Fibroblast of the conjunctiva (primary cell): ENCODE measurements around the gene CAB39.
"Not testable (repeated sequence)": the region's sequence is repeated elsewhere in the genome, so short reads cannot be mapped to it uniquely, and the experiment has no call there.

Source experiments
- DNase-seq: peaks from one replicate; pipeline ENCODE4 v3.0.0-alpha.2; 2010; ENCODE audit warnings: low read depth

The CAB39 gene

DNA sequence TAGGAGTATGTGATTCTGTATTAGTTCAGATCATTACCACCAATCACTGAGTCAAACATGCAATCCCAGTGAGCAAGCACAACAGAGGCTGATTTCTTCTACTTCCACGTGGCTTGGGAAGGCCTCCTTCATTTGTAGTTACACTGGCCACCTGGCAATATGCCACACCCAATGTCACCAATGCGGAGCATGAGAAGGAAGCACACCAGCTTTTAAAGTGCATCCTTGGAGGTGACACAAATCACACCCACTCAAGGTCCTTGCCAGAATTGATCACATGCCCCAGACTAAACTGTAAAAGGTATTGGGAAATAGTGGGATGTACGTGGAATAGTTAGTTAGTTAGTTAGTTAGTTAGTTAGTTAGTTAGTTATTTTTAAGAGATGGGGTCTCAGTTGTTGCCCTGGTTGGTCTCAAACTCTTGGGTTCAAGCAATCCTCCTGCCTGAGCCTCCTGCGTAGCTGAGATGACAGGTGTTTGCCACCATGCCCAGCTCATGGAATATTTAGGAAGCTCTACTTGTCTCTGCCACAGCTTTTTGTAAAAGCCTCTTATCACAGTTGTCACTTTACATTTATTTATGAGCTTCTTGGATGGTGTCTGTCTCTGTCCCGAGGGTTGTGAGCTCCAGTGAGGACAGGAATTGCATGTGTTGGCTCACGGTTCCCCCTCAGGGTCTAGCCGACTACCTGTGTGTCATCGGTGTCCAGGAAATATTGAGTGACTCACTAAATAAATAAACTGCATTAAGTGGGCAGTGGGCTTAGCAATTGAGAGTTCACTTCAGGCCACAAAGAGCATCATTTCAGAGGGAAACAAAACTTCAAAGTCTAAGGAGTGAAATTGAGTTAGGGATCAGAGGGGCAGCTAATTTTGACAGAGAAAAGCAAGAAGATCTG, 28.1 kb upstream of the CAB39 start:
- DNase-seq: no peak

DNA sequence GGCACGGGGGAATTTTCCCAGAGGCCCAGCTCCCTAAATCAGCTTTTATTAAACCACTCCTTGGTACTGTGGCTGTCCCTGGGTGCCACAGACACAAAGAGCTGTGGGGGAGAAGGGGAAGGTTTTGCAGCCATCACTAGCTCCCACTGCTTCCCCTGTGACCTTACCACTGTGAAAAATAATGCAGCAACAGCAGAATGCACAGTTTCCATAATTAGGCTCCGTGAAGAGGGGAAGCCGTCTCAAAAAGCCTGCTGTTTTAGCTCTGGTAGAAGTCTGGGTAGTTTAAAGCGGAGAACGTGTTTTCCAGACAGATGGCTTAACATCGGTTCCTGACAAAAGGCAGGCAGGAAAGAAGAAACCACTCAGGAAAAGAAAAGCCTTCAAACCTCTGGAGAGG, 27.5 kb upstream of the CAB39 start:
- no peak for DNase-seq

DNA sequence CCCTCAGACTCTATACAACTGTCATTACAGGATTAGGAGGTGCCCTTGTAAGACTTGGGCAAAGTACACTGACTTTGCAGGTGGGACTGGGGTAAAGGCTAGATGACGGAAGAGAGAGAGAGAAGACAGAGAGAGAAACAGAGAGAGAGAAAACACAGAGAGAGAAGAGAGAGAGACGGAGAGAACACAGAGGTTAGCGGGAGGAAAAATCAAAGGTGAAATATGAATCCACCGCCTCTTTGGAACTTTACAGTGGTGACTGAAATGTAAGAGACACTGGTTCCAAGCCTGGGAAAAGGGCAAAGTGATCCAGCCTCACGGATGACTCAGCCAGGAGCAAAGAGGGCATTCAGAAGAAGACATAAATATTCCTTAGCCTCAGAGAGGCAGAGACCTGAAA, 25.1 kb upstream of the CAB39 start:
- no peak for DNase-seq

DNA sequence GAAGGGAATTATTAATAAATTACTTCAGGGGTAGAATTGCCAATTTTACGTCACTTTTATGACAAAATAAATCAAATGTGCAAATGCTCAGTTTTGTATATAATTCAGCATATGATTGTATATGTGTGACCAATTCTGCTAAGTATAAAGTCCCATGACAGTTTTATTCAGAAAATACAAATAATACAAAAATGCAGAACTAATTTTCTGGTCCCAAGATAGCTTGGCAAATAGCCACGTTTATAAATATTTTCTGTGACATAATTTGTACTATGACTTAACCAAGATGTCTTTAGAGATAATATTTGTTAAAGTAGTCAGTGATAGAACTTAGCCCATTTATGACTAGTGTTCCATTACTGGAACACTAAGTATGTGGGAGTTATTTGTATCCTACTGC, 24.2 kb upstream of the CAB39 start:
- no peak for DNase-seq

DNA sequence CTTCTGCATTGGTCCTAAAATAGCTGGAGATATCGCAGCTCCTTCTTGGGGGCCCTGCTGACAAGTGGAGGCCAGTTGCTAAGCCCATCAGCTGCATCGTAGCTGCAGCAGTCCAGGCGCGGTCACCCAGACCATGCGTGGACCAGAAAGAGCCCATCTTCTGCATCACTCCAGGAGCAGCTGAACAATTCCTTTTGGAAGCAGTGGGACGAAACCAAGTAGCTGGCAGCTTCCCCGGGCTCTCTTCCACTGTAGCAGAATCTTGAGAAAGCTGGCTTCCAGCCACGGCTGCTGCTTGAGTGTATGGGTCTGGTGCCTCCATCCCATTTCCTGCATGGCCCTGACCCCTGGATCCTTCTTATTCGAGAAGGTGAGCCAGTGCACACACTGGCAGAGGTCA, 22.2 kb upstream of the CAB39 start:
- no peak for DNase-seq

- no peak for DNase-seq
Observed at GRCh38 chr2:230691005-230691647, 21.5 kb upstream of the CAB39 start.

DNA sequence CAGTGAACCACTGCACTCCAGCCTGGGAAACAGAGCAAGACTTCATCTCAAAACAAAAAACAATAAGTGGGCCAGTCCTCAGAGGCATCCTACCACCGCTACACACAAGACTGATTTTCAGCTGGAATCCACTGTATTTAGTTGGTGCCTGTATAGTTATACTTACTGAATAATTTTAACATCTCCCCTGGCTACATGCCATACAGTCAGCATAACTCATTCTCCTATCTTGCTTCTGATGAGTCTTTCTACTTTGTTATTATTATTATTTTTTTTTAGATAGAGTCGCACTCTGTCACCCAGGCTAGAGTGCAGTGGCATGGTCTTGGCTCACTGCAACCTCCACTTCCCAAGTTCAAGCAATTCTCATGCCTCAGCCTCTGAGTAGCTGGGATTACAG, 19.9 kb upstream of the CAB39 start:
- no peak for DNase-seq

- no peak for DNase-seq
Observed at GRCh38 chr2:230693411-230693810, 19.2 kb upstream of the CAB39 start.

- no peak for DNase-seq
Observed at GRCh38 chr2:230694241-230694640, 18.4 kb upstream of the CAB39 start.

GRCh38 chr2:230695551-230695950, 17.1 kb upstream of the CAB39 start:
- DNase-seq: no peak

- DNase-seq: no peak
Observed at GRCh38 chr2:230696670-230697069, 16.0 kb upstream of the CAB39 start.

GRCh38 chr2:230697676-230698075, 15.0 kb upstream of the CAB39 start:
- no peak for DNase-seq

GRCh38 chr2:230698753-230699152, 13.9 kb upstream of the CAB39 start:
- not testable (repeated sequence) for DNase-seq

GRCh38 chr2:230700447-230700846, 12.2 kb upstream of the CAB39 start:
- DNase-seq: no peak

GRCh38 chr2:230701308-230701707, 11.3 kb upstream of the CAB39 start:
- DNase-seq: no peak

DNA sequence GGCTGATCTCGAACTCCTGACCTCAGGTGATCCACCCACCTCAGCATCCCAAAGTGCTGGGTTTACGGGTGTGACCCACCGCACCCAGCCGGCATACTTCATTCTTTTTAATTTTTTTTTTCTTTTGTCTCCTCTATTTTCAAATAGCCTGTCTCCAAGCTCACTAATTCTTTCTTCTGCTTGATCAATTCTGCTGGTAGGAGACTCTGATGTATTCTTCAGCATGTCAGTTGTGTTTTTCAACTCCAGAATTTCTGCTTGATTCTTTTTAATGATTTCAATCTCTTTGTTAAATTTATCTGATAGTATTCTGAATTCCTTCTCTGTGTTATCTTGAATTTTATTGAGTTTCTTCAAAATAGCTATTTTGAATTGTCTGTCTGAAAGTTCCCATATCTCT, 10.2 kb upstream of the CAB39 start:
- DNase-seq: not testable (repeated sequence)

- no peak for DNase-seq
Observed at GRCh38 chr2:230703514-230703913, 9.1 kb upstream of the CAB39 start.

- DNase-seq: no peak
Observed at GRCh38 chr2:230706053-230706521, 6.6 kb upstream of the CAB39 start.

DNA sequence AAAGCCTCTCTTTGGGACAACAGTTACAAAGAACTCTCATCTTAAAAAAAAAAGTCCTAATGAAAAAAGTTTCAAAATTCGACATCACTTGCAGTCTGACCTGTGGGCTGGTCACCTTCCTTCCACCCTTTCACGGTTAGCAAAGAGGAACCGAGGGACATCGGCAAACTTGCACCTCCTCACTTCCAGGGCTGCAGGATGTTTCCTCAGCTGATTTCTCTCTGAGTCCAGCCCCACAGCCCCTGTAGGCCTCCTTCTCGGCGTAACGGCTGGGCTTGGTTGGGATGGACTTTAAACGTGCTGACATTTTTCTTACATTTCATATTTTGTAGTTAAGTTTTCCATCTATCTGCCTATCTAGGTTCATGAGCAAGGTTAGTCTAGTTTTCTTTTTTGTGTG, 5.7 kb upstream of the CAB39 start:
- DNase-seq: no peak

- DNase-seq: no peak
Observed at GRCh38 chr2:230708204-230708603, 4.4 kb upstream of the CAB39 start.

DNA sequence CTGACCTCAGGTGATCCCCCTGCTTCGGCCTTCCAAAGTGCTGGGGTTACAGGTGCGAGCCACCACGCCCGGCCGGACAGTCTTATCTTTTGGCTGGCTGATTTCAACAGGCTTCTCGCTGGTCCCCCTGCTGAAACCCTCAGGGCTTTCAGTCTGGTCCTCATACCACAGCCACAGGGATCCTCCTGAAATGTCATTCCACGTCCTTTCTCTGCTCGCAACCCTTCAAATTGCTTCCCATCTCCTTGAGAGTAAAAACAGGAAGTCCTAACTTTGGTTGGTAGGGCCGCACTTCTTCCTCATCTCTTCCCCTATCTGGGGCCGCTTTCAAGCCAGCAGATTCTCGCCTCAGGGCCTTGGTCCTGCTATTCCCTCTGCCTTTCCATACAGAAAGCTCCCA, 1.4 kb upstream of the CAB39 start:
- DNase-seq: no peak

DNA sequence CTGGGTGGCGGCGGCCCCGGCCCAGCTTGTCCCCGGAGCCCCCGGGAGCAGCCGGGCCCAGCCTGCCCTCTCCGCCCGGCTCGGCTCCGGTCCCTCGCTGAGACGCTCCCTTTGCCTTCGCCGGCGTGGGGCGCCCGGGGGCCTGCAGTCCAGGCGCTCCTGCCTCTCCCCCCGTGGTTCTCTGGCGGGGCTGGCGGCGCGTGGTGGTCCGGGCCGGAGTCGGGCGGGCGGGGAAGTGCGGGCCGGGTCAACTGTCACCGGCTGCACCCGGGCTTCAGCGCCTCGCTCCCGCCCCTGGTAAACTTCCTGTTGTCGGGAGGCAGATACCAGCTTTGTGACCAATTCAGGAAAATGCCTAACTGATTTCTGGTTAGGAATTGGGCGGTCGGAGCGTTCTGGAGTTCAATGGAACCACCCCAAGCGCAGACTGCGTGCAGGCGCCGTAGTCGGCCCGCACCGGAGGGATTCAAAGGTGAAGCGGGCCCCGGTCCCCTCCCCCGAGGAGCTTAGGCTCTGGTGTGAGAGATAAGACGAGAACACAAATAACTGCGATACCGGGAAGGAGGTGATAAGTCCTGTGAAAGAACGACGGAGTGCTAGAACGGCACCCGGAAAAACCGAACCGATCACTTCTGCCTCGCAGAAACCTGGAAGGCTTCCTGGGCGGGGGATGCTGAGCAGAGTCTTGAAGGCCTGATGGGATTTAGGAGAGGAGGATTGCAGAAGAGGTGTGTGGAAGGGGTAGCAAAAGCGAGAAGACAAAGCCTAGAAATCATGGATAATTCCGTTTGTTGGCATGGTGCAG, 891 bp downstream of the CAB39 start:
- DNase-seq: no peak

- DNase-seq: peak; percentile 36
Observed at GRCh38 chr2:230714136-230714480, 1.5 kb downstream of the CAB39 start.
